HG03045 (cell line): Measurements from ENCODE around the gene SMCO4.
A peak's percentile ranks its signal among the peaks of the same experiment; 100 is the strongest.

ENCODE experiments used
- ATAC-seq: cut with Tn5 transposase; IDR thresholded peaks from one replicate; pipeline ENCODE4 v1.9.1; 2021; ENCODE audit warnings: mild to moderate bottlenecking, moderate library complexity; ENCODE audit not compliant: unreplicated experiment

SMCO4 gene

GRCh38 chr11:93529707-93530467 is 13.3 kb downstream of the SMCO4 start:
- peak; percentile 47 for ATAC-seq

DNA sequence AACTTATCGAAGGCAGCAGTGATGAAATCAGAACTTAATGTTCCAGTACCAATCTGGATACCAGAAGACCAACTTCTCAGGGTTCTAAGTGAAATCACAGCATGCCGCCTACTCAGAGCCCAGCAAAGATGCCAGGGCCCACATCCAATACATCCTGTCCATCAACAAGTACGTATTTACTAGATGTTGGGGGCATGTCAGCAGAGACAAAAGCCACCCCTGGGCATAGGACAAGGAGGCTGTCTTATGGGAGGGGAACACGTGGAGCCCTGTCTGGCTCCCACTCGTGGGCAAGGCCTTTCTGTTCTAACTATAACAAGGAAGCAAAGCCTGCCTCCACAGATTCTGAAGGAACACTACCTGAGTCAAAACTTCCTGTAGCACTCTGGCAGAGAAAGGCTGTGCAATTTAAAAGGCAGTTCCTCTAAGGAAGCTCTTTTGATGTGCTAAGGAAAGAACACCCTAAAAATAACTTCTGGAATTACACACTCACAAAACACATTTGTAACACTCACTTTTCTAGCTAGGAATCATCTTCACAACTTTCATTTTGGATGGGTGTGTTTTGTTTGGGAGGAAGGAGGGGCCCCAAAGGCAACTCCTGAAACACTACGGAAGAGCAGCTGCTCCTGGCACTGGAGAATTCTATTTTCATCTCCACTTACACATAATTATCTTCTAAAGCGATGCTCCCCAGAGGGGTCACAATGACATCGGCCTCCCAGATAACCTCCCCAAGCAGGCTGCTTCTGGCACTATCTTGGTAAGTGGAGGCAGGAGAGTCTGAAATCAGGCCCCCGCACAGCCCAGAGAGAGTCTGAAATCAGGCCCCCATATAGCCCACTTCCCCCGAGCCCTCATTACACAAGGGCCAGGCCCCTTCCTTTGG is 14.2 kb downstream of the SMCO4 start:
- ATAC-seq: no peak

DNA sequence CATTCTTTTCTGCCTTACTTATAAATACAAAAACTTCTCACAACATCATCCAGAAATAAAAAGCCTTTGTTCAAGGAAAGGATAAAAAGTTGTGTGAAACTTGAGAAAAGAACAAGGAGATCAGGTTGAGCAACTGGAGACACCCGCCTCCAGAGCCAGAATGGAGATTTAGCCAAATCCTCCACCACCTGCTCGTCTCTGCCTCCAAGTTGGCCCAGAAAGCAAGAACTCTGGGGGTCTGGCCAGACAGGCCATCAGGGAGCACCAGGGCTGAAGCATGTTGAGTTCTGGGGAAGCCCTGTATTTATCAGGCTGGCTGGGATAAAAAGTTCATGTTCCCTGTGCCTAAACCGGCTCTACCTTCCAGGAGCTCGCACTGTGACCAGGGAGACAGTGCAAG is 14.9 kb downstream of the SMCO4 start:
- no peak for ATAC-seq

- ATAC-seq: no peak
Observed at GRCh38 chr11:93526641-93527583, 16.3 kb downstream of the SMCO4 start.

- ATAC-seq: no peak
Observed at GRCh38 chr11:93526346-93526633, 16.9 kb downstream of the SMCO4 start.

GRCh38 chr11:93525601-93526345 is 17.4 kb downstream of the SMCO4 start:
- ATAC-seq: no peak

DNA sequence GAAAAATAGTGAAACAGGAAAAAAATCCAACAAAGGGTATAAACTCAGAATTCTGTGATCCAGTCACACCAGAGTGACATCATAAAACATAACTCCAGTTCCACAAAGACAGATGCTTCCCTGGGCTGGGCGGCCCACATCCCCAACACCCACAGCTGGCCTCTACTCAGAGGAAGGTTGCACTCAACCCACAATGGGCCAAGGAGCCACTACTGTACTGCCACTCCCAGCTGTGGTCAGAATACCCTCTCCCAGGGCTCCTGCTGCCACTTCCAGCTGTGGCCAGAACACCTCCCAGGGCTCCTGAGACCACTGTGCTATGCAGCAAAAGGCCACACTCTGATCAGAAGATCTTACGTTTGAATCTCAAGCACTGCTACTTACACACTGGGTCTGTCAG is 18.3 kb downstream of the SMCO4 start:
- ATAC-seq: no peak

- ATAC-seq: peak; percentile 36
Observed at GRCh38 chr11:93524173-93524536, 19.0 kb downstream of the SMCO4 start.

GRCh38 chr11:93520726-93521509 is 22.3 kb downstream of the SMCO4 start:
- no peak for ATAC-seq

- ATAC-seq: no peak
Observed at GRCh38 chr11:93519179-93519578, 24.0 kb downstream of the SMCO4 start.

DNA sequence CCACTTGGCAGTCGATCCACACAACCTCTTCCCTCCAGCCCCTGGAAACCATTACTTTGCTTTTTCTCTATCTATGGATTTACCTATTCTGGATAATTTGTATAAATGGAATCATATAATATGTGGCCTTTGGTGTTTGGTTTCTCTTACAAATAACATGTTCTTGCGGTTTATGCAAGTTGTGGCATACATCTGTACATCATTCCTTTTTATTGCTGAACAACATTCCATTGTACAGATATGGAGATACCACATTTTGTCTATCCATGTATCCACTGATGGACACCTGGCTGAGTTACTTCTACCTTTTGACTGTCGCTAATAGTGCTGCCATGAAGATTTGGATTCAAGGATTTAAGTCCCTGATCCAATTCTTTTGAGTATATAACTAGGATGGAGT is 25.1 kb downstream of the SMCO4 start:
- no peak for ATAC-seq

DNA sequence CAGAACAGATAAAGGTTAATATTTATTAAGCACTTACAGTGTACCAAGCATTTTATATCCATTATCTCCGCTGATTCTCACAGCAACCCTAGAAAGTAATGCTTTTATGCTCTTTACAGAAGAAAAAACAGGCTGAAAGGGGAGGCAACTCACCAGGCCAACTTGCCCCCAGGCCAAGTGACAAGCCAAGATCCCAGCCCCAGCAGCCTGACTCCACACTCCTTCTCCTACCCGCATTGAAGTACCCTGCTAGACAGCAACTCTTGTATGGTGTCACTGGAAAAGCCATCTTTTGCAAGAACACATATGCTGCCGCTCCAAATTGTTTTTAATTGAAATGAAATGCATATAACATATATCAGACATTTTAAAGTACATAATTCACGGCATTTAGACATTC is 25.6 kb downstream of the SMCO4 start:
- ATAC-seq: no peak

- ATAC-seq: no peak
Observed at GRCh38 chr11:93517041-93517440, 26.1 kb downstream of the SMCO4 start.

DNA sequence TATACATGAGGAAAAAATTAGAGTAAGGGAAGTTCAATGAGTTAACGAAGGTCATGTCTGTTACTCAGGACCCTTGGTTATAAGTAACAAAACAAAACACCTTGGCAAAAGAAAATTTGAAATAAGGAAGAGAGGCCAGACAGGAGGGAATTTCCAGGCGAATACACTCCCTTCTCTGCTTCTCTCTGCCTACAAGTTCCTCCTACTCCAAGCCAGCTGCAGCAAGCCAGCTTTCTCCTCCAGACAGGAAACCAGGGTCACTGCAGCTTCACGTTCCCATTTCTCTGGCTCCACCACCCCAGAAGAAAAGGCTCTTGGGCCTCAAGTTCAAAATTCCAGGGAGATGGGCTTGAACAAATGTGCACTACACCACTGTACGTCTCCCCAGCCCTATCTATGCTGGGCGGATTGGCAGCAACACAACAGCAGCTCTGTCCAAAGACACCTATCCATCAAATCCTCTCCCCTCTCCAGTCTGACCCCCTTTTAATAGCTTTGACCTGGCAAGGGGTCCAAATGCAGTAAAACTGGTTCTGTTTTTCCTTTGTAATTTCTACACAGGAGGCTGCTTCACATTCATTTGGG is 27.7 kb downstream of the SMCO4 start:
- ATAC-seq: no peak

- no peak for ATAC-seq
Observed at GRCh38 chr11:93514712-93515111, 28.5 kb downstream of the SMCO4 start.

- no peak for ATAC-seq
Observed at GRCh38 chr11:93513772-93514171, 29.4 kb downstream of the SMCO4 start.

DNA sequence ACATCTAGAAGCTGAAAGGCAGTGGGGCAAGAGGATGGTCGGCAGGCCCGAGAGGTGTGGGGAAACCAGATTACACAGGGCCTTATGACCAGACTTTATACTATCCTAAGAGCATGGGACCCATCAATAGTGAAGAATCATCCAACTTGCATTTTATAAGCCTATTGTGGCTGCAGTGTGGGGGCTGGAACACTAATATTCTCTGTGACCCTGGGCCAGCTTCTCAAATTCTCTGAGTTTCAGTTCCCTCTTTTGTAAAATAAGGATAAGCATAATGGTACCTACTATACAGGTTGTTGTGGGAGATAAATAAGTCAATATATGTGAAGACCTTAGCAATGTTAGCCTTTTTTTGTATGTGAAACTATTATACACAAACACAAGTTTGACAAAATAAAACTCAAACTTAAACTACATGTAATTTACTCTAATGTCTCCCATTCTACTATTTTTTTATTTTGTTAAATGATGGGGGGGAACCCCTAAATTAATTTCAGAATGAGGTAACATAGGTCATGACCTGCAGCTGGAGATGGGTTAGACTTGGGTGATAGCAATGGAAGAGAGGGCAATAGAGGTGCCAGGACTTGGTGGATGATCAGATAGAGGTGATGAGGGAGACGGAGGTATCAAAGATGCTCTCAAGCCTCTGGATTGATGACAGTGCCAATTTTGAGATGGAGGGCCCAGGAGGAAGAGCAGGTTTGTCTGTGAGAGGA is 30.1 kb downstream of the SMCO4 start:
- ATAC-seq: peak; percentile 59

DNA sequence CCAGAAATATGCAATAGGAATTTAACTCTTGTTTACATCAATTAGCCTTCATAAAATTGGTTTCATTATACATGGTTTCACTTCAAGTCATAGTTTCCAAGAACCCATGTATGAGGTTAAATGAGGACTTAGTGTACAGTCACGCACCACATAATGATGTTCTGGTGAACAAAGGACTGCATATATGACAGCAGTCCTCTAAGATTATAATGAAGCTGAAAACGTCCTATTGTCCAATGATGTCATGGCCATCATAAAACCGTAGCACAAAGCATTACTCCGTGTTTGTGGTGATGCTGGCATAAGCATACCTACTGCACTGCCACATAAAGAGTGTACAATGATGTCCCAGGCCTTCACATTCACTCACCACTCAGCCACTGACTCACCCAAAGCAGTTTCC is 31.1 kb downstream of the SMCO4 start:
- ATAC-seq: peak; percentile 88
